ENCODE results near the gene PRSS2. TPM values are rescaled to one million over a fixed set of nuclear protein-coding genes. Genes with fewer than 3 reads are reported as not detected.

PRSS2 gene
- total RNA-seq, 2 donors from 2014 or later: not detected

GRCh38 chr7:142777318-142777717 lies 6.5 kb downstream of the PRSS2 start:
- Histone ChIP-seq H3K27me3 (replicated peaks; ENCODE audit: insufficient read depth) (no peaks in the 10 kb centered on the region), H3K36me3 (no peaks in the 10 kb centered on the region), H3K4me3 (no peak overlapping the region), H3K27ac (no peak overlapping the region), H3K9me3 (no peaks in the 10 kb centered on the region), H3K4me1 (replicated peaks) (no peaks in the 10 kb centered on the region)
- TF ChIP-seq POLR2A (IDR thresholded peaks at IDR 0.05) (no peak), POLR2AphosphoS5 (IDR thresholded peaks at IDR 0.05) (no peak), CTCF (IDR thresholded peaks at IDR 0.05) (no peak)
- DNase-seq (ENCODE audit: low spot score): no peak
- intact Hi-C loops (cut with DNase I): no loop called here
- 97% methylated on average over 2 of the region's 2 CpGs for WGBS

- H3K4me1 ChIP-seq (replicated peaks): no peaks in the 10 kb centered on the region
- H3K9me3 ChIP-seq: no peaks in the 10 kb centered on the region
- TF ChIP-seq CTCF (IDR thresholded peaks at IDR 0.05) (peak; percentile 80 to 96 (median 94)), POLR2A (IDR thresholded peaks at IDR 0.05) (no peak), POLR2AphosphoS5 (IDR thresholded peaks at IDR 0.05) (peak; percentile 64)
- intact Hi-C loops (cut with DNase I): loop anchor here (10.0 kb wide), 2 partner anchors 148 to 178 kb away; no protein-coding TSS in a partner anchor
- WGBS: 7% methylated on average over 32 of the region's 32 CpGs
- no peaks in the 10 kb centered on the region for H3K27me3 ChIP-seq (replicated peaks; ENCODE audit: insufficient read depth)
- DNase-seq (ENCODE audit: low spot score): peak; percentile 88
- peak overlapping the region; percentile 7 to 20 for H3K4me3 ChIP-seq
- no peak overlapping the region for H3K27ac ChIP-seq
- H3K36me3 ChIP-seq: no peaks in the 10 kb centered on the region
Observed at GRCh38 chr7:142782922-142783900, 12.4 kb downstream of the PRSS2 start.

GRCh38 chr7:142784096-142784495 lies 13.3 kb downstream of the PRSS2 start:
- TF ChIP-seq POLR2A (IDR thresholded peaks at IDR 0.05): no peak
- 84% methylated on average over 7 of the region's 7 CpGs for WGBS
- no peak for DNase-seq (ENCODE audit: low spot score)
- Histone ChIP-seq H3K27ac (no peak overlapping the region), H3K36me3 (no peaks in the 10 kb centered on the region), H3K4me1 (replicated peaks) (no peaks in the 10 kb centered on the region), H3K9me3 (no peaks in the 10 kb centered on the region), H3K27me3 (replicated peaks; ENCODE audit: insufficient read depth) (no peaks in the 10 kb centered on the region), H3K4me3 (no peak overlapping the region)
- intact Hi-C loops (cut with DNase I): loop anchor here (10.0 kb wide), 2 partner anchors 149 to 179 kb away; no protein-coding TSS in a partner anchor

GRCh38 chr7:142784716-142785115 lies 13.9 kb downstream of the PRSS2 start:
- H3K27ac ChIP-seq: no peak overlapping the region
- intact Hi-C loops (cut with DNase I): loop anchor here (10.0 kb wide), 2 partner anchors 150 to 180 kb away; no protein-coding TSS in a partner anchor
- no peak for TF ChIP-seq CTCF (IDR thresholded peaks at IDR 0.05)
- no peak overlapping the region for H3K4me3 ChIP-seq
- no peak for DNase-seq (ENCODE audit: low spot score)
- H3K9me3 ChIP-seq: no peaks in the 10 kb centered on the region
- H3K27me3 ChIP-seq (replicated peaks; ENCODE audit: insufficient read depth): no peaks in the 10 kb centered on the region
- H3K4me1 ChIP-seq (replicated peaks): no peaks in the 10 kb centered on the region
- 89% methylated on average over 8 of the region's 8 CpGs for WGBS
- H3K36me3 ChIP-seq: no peaks in the 10 kb centered on the region

GRCh38 chr7:142785841-142786250 lies 15.1 kb downstream of the PRSS2 start:
- DNase-seq (ENCODE audit: low spot score): no peak
- WGBS: 70% methylated on average over 8 of the region's 8 CpGs
- intact Hi-C loops (cut with DNase I): loop anchor here (10.0 kb wide), 2 partner anchors 151 to 181 kb away; no protein-coding TSS in a partner anchor
- no peak overlapping the region for H3K27ac ChIP-seq
- no peak for TF ChIP-seq POLR2AphosphoS5 (IDR thresholded peaks at IDR 0.05)
- H3K36me3 ChIP-seq: no peaks in the 10 kb centered on the region
- H3K4me1 ChIP-seq (replicated peaks): no peaks in the 10 kb centered on the region
- H3K9me3 ChIP-seq: no peaks in the 10 kb centered on the region
- H3K27me3 ChIP-seq (replicated peaks; ENCODE audit: insufficient read depth): no peaks in the 10 kb centered on the region
- no peak overlapping the region for H3K4me3 ChIP-seq
